ENCODE data around the gene RBMS1. TPM values are rescaled to one million over a fixed set of nuclear protein-coding genes. Genes with fewer than 3 reads are reported as not detected.

Gene RBMS1
- total and polyA plus RNA-seq, 2 donors (not counting 1 experiment from before 2014, with no cell fraction given): 18.0 to 36.7 TPM

- H3K27ac Mint-ChIP-seq: no peak overlapping the region
- ChIA-PET POLR2A (no interaction called here), CTCF (no interaction called here)
- Histone ChIP-seq H3K4me2 (replicated peaks; ENCODE audit: low read depth, low read length, poor library complexity, severe bottlenecking) (peak overlapping the region; percentile 97), H3K4me1 (ENCODE audit: control insufficient read depth in 2 of 2, insufficient read depth in 2 of 2, low read length in 2 of 2) (peaks cover 11 to 16% of the 10 kb centered on the region in 2 donors), H3K36me3 (replicated peaks in 1 of 2; ENCODE audit: control extremely low read depth in 1 of 2, control insufficient read depth in 1 of 2, extremely low read depth in 1 of 2, insufficient read depth in 2 of 2, low read length in 1 of 2) (no peaks in the 10 kb centered on the region), H3K9ac (ENCODE audit: low read length) (peak overlapping the region; percentile 76), H2AFZ (ENCODE audit: insufficient read depth, low read depth, low read length, poor library complexity, severe bottlenecking) (peak overlapping the region; percentile 76), H3K27me3 (replicated peaks in 1 of 4; ENCODE audit: control extremely low read depth in 1 of 4, control insufficient read depth in 3 of 4, insufficient read depth in 4 of 4, low read length in 3 of 4) (peaks cover 0 to 39% (median 24%) of the 10 kb centered on the region in 4 experiments), H4K20me1 (ENCODE audit: control insufficient read depth, insufficient read depth, low read length, poor library complexity, severe bottlenecking) (no peaks in the 10 kb centered on the region), H3K79me2 (ENCODE audit: control insufficient read depth, insufficient read depth, low read length) (no peaks in the 10 kb centered on the region), H3K27ac (ENCODE audit: low read length in 2 of 2) (no peak overlapping the region), H3K9me3 (ENCODE audit: control extremely low read depth in 1 of 3, control insufficient read depth in 2 of 3, insufficient read depth in 1 of 3, low read length in 2 of 3) (no peaks in the 10 kb centered on the region), H3K4me3 (ENCODE audit: control extremely low read depth in 1 of 5, extremely low read depth in 1 of 5, insufficient read depth in 1 of 5, low read depth in 2 of 5, low read length in 4 of 5) (peak overlapping the region; percentile 29 to 74 (median 56))
- peak; percentile 49 for TF ChIP-seq EZH2 (IDR thresholded peaks at IDR 0.05; ENCODE audit: borderline replicate concordance, insufficient read depth, low read depth, low read length, poor library complexity, severe bottlenecking)
- TF ChIP-seq CTCF (IDR thresholded peaks at IDR 0.05): no peak
- WGBS (ENCODE audit: insufficient coverage): 2% methylated on average over 62 of the region's 66 CpGs
- ATAC-seq (ENCODE audit: low read depth): peak; percentile 37
- peak; percentile 41 for DNase-seq
- peak overlapping the region; percentile 90 for H3K4me3 Mint-ChIP-seq
- intact Hi-C loops (cut with micrococcal nuclease): loop anchor here (10.0 kb wide), 1 partner anchor 88 kb away; no protein-coding TSS in a partner anchor
- H3K4me1 Mint-ChIP-seq: peaks cover 6% of the 10 kb centered on the region
- no peaks in the 10 kb centered on the region for H3K9me3 Mint-ChIP-seq (ENCODE audit: insufficient read depth)
- H3K27me3 Mint-ChIP-seq: peaks cover 50% of the 10 kb centered on the region
Observed at GRCh38 chr2:160492401-160493226, 993 bp downstream of the RBMS1 start.

GRCh38 chr2:160491911-160492371 is 1.7 kb downstream of the RBMS1 start:
- Histone ChIP-seq H3K27me3 (replicated peaks in 1 of 4; ENCODE audit: control extremely low read depth in 1 of 4, control insufficient read depth in 3 of 4, insufficient read depth in 4 of 4, low read length in 3 of 4) (peaks cover 0 to 43% (median 24%) of the 10 kb centered on the region in 4 experiments), H3K79me2 (ENCODE audit: control insufficient read depth, insufficient read depth, low read length) (no peaks in the 10 kb centered on the region), H3K9me3 (ENCODE audit: control extremely low read depth in 1 of 3, control insufficient read depth in 2 of 3, insufficient read depth in 1 of 3, low read length in 2 of 3) (no peaks in the 10 kb centered on the region), H3K36me3 (replicated peaks in 1 of 2; ENCODE audit: control extremely low read depth in 1 of 2, control insufficient read depth in 1 of 2, extremely low read depth in 1 of 2, insufficient read depth in 2 of 2, low read length in 1 of 2) (no peaks in the 10 kb centered on the region), H3K4me2 (replicated peaks; ENCODE audit: low read depth, low read length, poor library complexity, severe bottlenecking) (peak overlapping the region; percentile 97), H2AFZ (ENCODE audit: insufficient read depth, low read depth, low read length, poor library complexity, severe bottlenecking) (no peak overlapping the region), H4K20me1 (ENCODE audit: control insufficient read depth, insufficient read depth, low read length, poor library complexity, severe bottlenecking) (no peaks in the 10 kb centered on the region), H3K27ac (ENCODE audit: low read length in 2 of 2) (no peak overlapping the region), H3K4me1 (ENCODE audit: control insufficient read depth in 2 of 2, insufficient read depth in 2 of 2, low read length in 2 of 2) (peaks cover 11 to 16% of the 10 kb centered on the region in 2 donors), H3K9ac (ENCODE audit: low read length) (peak overlapping the region; percentile 76), H3K4me3 (ENCODE audit: control extremely low read depth in 1 of 5, extremely low read depth in 1 of 5, insufficient read depth in 1 of 5, low read depth in 2 of 5, low read length in 4 of 5) (no peak overlapping the region)
- POLR2A ChIA-PET: no interaction called here
- peak overlapping the region; percentile 47 for H3K4me3 Mint-ChIP-seq
- intact Hi-C loops (cut with micrococcal nuclease): loop anchor here (10.0 kb wide), 1 partner anchor 87 kb away; no protein-coding TSS in a partner anchor
- 90% methylated on average over 5 of the region's 10 CpGs for WGBS (ENCODE audit: insufficient coverage)
- ATAC-seq (ENCODE audit: low read depth) (no peak), DNase-seq (no peak)
- TF ChIP-seq CTCF (IDR thresholded peaks at IDR 0.05) (no peak), EZH2 (IDR thresholded peaks at IDR 0.05; ENCODE audit: borderline replicate concordance, insufficient read depth, low read depth, low read length, poor library complexity, severe bottlenecking) (no peak)
- H3K4me1 Mint-ChIP-seq: peaks cover 6% of the 10 kb centered on the region
- no peak overlapping the region for H3K27ac Mint-ChIP-seq
- H3K27me3 Mint-ChIP-seq: peaks cover 51% of the 10 kb centered on the region
- H3K9me3 Mint-ChIP-seq (ENCODE audit: insufficient read depth): no peaks in the 10 kb centered on the region
- CTCF ChIA-PET: no interaction called here
